ENCODE data around the gene SLC17A2.

The SLC17A2 gene

DNA sequence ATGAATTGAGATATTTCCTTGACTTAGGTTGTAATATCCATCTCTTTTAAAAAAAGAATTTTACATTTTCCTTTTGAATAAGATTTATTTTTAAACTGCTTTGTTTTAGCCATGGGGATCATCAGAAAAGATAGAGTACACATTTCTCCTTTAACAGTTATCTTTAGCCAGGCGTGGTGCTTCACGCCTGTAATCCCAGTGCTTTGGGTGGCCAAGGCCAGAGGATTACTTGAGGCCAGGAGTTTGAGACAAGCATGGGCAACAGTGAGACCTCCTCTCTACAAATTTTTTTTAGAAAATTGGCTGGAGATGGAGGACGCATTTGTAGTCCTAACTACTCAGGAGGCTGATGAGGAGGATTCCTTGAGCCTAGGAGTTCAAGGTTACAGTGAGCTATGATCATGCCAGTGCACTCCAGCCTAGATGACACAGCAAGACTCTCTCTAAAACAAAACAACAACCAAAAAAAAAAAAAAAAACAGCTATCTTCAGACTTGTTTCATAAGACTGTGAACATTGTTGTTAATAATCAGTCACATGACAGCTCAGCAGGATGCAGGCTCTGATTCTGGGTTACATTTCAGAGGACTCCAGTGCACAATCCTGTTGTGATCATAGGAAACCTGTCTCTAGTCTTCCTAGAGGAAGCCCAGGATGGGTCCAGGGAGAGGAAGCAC lies 54.4 kb downstream of the SLC17A2 start:
- POLR2A ChIA-PET: no interaction called here
- DNase-seq (ENCODE audit: extremely low spot score): no peak
- TF ChIP-seq, protein P1, sequence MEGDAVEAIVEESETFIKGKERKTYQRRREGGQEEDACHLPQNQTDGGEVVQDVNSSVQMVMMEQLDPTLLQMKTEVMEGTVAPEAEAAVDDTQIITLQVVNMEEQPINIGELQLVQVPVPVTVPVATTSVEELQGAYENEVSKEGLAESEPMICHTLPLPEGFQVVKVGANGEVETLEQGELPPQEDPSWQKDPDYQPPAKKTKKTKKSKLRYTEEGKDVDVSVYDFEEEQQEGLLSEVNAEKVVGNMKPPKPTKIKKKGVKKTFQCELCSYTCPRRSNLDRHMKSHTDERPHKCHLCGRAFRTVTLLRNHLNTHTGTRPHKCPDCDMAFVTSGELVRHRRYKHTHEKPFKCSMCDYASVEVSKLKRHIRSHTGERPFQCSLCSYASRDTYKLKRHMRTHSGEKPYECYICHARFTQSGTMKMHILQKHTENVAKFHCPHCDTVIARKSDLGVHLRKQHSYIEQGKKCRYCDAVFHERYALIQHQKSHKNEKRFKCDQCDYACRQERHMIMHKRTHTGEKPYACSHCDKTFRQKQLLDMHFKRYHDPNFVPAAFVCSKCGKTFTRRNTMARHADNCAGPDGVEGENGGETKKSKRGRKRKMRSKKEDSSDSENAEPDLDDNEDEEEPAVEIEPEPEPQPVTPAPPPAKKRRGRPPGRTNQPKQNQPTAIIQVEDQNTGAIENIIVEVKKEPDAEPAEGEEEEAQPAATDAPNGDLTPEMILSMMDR (IDR thresholded peaks at IDR 0.05; ENCODE audit: control extremely low read depth, extremely low read depth, low read depth, missing control alignments): no peak
- CTCF ChIA-PET: interaction anchor here (1.3 to 1.4 kb wide), 2 partner anchors 11 to 18 kb away, joined by 3 read pairs; no protein-coding TSS in a partner anchor

DNA sequence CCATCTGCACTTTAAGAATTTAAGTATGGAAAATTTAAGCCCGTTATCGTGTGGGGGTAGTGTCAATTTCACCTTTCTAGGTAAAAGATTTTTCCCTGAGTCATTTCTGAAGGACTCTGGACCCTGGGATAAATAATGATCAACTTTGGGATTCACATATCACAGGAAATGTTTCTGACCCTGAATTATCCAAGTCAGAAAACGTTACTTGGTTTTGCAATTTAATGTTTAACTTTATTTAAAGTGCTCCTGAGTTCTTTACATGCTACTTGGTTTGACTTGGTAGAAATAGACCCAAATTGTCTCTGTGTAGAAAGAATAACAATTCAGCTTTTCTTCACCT lies 55.0 kb downstream of the SLC17A2 start:
- ChIA-PET CTCF (interaction anchor here (1.3 to 1.4 kb wide), 2 partner anchors 11 to 17 kb away, joined by 3 read pairs; no protein-coding TSS in a partner anchor), POLR2A (no interaction called here)
- no peak for DNase-seq (ENCODE audit: extremely low spot score)
- TF ChIP-seq, protein P1 (IDR thresholded peaks at IDR 0.05; ENCODE audit: control extremely low read depth, extremely low read depth, low read depth, missing control alignments): no peak

DNA sequence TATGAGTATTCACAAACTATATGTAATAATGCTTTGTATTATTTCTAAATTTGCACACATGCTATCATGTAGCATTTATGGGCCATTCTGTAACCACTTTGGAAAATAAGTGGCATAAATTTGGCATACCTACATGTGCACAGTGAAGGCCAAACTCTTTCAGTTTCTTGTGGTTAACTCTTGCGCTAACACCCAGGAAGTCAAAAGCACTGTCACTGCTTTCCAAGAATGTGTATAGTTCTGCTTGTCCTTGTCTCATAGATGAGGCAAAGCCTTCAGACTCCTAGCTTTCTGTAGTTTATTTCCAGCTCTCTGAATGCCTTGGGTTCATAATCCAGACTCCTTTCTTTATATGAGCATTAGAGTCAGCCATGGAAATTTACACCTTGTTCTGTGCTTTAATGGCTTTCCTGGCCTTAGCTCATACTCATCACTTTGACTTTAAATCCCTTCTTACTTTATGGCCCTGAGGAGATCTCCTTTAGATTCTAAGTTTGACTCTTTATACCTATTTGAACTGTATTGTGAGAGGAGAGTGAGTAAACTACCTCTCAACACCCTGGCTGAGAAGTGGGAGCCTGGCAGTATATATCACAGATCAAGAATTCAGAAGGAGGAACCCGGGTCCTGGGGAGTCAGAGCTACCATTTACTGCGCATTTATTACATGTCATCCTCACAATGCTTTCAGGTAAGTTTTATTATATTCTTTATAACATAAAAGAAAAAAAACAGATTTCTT lies 55.5 kb downstream of the SLC17A2 start:
- no peak for DNase-seq (ENCODE audit: extremely low spot score)
- ChIA-PET POLR2A (interaction anchor here (0.5 kb wide), 1 partner anchor 112 kb away, joined by 4 read pairs; no protein-coding TSS in a partner anchor), CTCF (interaction anchor here (1.3 to 1.4 kb wide), 2 partner anchors 10 to 17 kb away, joined by 3 read pairs; no protein-coding TSS in a partner anchor)
- TF ChIP-seq, protein P1 (IDR thresholded peaks at IDR 0.05; ENCODE audit: control extremely low read depth, extremely low read depth, low read depth, missing control alignments): no peak

- CTCF ChIA-PET: interaction anchor here (1.7 kb wide), 1 partner anchor 9 kb away, joined by 6 read pairs; no protein-coding TSS in a partner anchor
- no peak for DNase-seq (ENCODE audit: extremely low spot score)
These were observed 56.4 kb downstream of the SLC17A2 start, which contains the start of gene SLC17A3 for GRCh38 chr6:25874118-25874517. Gene SLC17A3, minus strand, starts transcription at chr6:25874243. Its CDS starts 5,856 bp downstream, at chr6:25868387.

GRCh38 chr6:25872814-25873213 lies 57.7 kb downstream of the SLC17A2 start:
- no peak for DNase-seq (ENCODE audit: extremely low spot score)
- ChIA-PET POLR2A (no interaction called here), CTCF (interaction anchor here (0.8 to 1.7 kb wide), 4 partner anchors 8 to 84 kb away, joined by 3 to 6 read pairs (median 4); no protein-coding TSS in a partner anchor)
- TF ChIP-seq, protein P1 (IDR thresholded peaks at IDR 0.05; ENCODE audit: control extremely low read depth, extremely low read depth, low read depth, missing control alignments): no peak

More at GRCh38 chr6:25874118-25874517, 56.4 kb downstream of the SLC17A2 start, which contains the start of gene SLC17A3:
- TF ChIP-seq, protein P1 (IDR thresholded peaks at IDR 0.05; ENCODE audit: control extremely low read depth, extremely low read depth, low read depth, missing control alignments): no peak
- POLR2A ChIA-PET: no interaction called here

GRCh38 chr6:25869840-25870239 lies 60.7 kb downstream of the SLC17A2 start:
- TF ChIP-seq, protein P1 (IDR thresholded peaks at IDR 0.05; ENCODE audit: control extremely low read depth, extremely low read depth, low read depth, missing control alignments): no peak
- ChIA-PET CTCF (interaction anchor here (1.4 kb wide), 1 partner anchor 12 kb away, joined by 3 read pairs; no protein-coding TSS in a partner anchor), POLR2A (no interaction called here)
- DNase-seq (ENCODE audit: extremely low spot score): no peak
